CD4-positive, alpha-beta T cell treated with Interleukin-6 at 100 ng/mL for 8 hours (primary cell): ENCODE measurements around the gene ZNG1B.
"Not testable (repeated sequence)": the region's sequence is repeated elsewhere in the genome, so short reads cannot be mapped to it uniquely, and the experiment has no call there.

Experiments used
- DNase-seq: peaks from one replicate; pipeline ENCODE4 v3.0.0-alpha.2; 2020; ENCODE audit warnings: mixed read lengths, low spot score

ZNG1B gene

GRCh38 chr2:113437508-113438465, at the start of gene ZNG1B:
TSS of gene ZNG1B (plus strand) at chr2:113437691. CDS start at chr2:113437869, 178 bp downstream.
- not testable (repeated sequence) for DNase-seq

GRCh38 chr2:113390124-113390849, 47.2 kb upstream of the ZNG1B start:
- DNase-seq, result peak; percentile 76

- DNase-seq, result no peak
Observed at GRCh38 chr2:113391073-113391472, 46.4 kb upstream of the ZNG1B start.

DNA sequence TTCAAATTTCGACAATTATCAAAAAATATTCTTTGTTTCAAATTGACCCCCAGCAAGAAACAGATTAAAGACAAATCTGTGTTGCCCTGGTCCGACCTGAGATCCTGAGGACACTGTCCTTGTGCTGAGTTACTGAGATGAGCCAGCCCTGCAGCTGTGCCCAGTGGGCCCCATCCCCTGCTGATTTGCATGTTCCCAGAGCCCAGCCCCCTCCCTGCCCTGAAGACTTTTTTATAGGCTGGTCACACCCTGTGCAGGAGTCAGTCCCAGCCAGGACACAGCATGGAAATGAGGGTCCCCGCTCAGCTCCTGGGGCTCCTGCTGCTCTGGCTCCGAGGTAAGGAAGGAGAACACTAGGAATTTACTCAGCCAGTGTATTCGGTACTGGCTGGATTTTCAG, 31.4 kb upstream of the ZNG1B start:
- no peak for DNase-seq

- DNase-seq, result no peak
Observed at GRCh38 chr2:113407446-113408099, 29.9 kb upstream of the ZNG1B start.

GRCh38 chr2:113411725-113412352, 25.7 kb upstream of the ZNG1B start:
- DNase-seq, result not testable (repeated sequence)

- DNase-seq, result not testable (repeated sequence)
Observed at GRCh38 chr2:113412774-113413173, 24.7 kb upstream of the ZNG1B start.

DNA sequence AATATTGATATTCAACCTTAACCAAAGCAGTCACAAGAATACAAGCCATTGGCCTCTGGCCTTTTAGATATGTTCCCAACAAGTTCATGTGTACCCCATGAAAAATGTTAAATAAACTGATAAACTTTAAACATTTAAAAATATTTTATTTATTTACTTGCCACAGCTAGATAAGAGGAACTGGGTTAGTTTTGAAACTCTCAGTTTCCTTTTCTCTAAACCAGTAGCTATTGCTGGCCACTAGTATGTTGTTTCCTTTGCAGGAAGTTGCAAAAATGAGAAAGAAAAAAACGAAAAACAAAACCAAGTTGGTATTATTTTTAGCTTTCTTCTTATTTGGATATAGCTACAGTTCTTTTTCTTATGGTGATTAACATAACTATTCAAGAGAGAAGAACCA, 5.7 kb upstream of the ZNG1B start:
- DNase-seq, result not testable (repeated sequence)

- not testable (repeated sequence) for DNase-seq
Observed at GRCh38 chr2:113433468-113433867, 4.0 kb upstream of the ZNG1B start.

- not testable (repeated sequence) for DNase-seq
Observed at GRCh38 chr2:113465770-113466169, 28.3 kb downstream of the ZNG1B start.

- DNase-seq, result not testable (repeated sequence)
Observed at GRCh38 chr2:113476688-113477368, 39.3 kb downstream of the ZNG1B start.

DNA sequence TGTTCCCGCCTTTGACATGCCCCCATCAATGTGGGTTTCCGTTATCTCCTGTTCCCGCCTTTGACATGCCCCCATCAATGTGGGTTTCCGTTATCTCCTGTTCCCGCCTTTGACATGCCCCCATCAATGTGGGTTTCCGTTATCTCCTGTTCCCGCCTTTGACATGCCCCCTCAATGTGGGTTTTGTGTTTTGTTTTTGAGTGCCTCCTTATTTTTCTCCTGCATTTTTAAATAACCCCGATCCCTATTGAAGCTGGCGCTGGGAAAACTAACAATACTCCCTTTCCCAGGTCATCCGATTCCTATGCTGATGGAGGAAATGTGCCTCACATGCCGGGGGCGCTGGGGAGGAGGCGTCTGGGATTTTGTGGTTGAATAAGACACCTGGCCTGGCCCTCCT, 59.0 kb downstream of the ZNG1B start:
- DNase-seq, result not testable (repeated sequence)

DNA sequence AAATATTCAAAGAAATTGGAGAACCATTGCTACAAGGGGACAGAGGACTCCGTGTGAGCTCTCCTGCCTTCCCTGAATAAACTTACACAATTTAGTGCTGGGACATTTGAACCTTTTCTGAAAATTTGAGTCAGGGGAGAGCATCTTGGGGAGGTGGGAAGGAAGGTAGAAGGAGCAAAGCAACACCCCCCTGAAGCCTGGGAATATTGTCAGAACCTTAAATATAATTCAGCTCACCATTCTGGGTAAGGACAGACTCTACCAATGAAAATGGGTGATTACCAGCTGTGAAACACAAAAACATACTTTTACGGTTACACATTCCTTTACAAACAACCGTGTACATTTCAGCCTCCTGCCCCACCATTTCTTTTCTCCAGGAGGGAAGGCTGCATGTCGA, 60.9 kb downstream of the ZNG1B start, which contains the start of gene FOXD4L1:
TSS of gene FOXD4L1 (plus strand) at position 301 of the 400 bp plus-strand sequence. CDS start 592 bp downstream, outside the sequence.
- DNase-seq, result not testable (repeated sequence)

DNA sequence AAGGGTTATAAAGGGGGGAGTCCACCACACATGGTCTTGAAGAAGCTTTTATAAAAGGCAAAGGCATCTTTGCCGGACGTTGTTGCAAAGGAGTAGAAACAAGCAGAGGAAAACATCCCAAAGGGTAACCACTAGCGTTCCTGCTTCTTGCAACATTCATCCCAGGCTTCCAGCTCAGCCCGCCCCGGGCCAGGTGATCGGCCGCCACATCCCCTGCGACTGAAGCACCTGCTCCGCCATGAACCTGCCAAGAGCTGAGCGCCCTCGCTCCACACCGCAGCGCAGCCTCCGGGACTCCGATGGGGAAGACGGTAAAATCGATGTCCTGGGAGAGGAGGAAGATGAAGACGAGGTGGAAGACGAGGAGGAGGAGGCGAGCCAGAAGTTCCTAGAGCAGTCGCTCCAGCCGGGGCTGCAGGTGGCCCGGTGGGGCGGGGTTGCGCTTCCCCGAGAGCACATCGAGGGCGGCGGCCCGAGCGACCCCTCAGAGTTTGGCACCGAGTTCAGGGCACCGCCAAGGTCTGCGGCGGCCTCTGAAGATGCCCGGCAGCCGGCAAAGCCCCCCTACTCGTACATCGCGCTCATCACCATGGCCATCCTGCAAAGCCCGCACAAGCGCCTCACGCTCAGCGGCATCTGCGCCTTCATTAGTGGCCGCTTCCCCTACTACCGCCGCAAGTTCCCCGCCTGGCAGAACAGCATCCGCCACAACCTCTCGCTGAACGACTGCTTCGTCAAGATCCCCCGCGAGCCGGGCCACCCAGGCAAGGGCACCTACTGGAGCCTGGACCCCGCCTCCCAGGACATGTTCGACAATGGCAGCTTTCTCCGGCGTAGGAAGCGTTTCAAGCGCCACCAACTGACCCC, 61.8 kb downstream of the ZNG1B start:
- DNase-seq, result not testable (repeated sequence)

GRCh38 chr2:113499886-113500722, 62.6 kb downstream of the ZNG1B start:
- not testable (repeated sequence) for DNase-seq

DNA sequence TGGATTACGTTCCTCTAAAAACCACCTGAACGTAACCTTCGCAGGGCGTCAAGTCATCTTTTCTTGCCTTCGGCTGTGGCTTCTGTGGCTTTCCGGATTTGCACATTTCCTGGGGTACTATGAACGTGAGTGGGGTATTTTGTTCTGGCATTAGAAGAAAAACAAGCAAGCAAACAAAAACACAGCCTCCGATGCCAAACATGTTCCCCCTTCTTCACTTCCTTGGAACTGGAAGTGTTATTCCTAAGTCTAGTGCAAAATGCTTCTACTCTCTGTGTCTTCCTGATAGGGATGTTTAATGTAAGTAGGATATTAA, 63.2 kb downstream of the ZNG1B start:
- DNase-seq, result not testable (repeated sequence)

GRCh38 chr2:113502216-113503093, 65.0 kb downstream of the ZNG1B start:
- DNase-seq, result not testable (repeated sequence)
